HG03066 (cell line): ENCODE measurements around the gene POLD4.
"Not testable (repeated sequence)": the region's sequence is repeated elsewhere in the genome, so short reads cannot be mapped to it uniquely, and the experiment has no call there.

Source experiments
- ATAC-seq: cut with Tn5 transposase; IDR thresholded peaks from one replicate; pipeline ENCODE4 v1.9.1; 2021; ENCODE audit warnings: low read depth; ENCODE audit not compliant: unreplicated experiment

The POLD4 gene

DNA sequence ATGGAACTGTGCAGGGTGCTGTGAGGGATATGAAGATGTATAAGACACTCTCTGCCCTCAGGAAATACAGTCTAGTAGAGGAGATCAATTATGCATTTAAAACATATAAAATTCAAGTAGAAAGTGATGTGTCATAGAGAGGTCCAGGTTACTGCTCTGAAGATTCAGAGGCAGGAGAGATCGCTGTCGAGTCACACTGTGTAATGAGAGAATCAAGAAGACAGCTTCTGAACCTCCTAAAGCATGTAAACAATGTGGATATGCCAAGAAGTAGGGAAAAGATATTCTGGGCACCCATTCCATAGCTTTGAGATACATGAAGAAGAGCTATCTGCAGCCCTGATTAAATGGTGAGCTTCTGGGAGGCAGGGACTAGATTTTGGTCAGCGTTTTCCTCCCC lies 33.3 kb downstream of the POLD4 start:
- no peak for ATAC-seq

DNA sequence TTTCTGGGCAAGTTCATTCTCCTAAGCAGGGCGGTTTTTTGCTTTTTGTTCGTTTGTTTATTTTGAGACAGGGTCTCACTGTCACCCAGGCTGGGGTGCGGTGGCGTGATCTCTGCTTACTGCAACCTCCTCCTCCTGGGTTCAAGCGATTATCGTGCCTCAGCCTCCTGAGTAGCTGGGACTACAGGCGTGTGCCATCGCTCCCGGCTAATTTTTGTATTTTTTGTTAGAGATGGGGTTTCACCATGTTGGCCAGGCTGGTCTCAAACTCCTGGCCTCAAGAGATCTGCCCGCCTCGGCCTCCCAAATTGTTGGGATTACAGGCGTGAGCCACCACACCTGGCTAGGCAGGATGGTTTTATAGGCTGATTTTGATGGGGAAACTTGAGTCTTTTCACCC lies 34.5 kb downstream of the POLD4 start:
- ATAC-seq, result not testable (repeated sequence)

DNA sequence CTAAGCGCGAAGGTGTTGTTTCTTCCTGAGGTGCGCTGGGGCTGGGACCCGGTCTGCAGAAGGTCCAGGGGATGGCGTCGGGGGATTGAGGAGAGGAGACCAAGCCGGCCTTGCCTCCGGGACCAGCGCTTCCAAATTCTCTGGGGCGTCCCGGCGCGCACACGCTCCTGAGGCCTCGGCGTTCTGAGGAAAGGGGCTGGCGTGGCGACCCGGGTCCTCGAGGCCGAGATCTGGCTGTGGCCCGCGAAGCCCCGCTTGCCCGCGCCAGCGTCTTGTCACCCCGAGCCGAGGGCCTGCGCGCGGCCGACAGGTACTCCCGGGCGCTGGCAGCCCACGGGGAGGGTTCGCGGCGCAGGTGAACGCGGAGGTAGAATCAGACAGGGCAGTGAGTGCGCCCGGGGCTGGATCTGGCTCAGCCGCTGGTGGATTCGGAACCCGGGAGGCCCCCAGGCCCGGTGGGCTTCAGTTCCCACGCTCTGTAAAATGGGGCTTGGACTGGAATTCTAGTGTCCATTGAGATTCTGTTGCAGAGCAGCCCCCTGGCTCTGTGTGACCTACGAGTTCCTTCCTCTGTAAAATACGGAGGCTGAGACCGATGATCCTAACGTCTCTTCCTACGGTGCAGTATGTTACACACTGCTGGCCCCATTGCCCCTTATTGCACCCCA lies 35.3 kb downstream of the POLD4 start:
- ATAC-seq, result no peak

DNA sequence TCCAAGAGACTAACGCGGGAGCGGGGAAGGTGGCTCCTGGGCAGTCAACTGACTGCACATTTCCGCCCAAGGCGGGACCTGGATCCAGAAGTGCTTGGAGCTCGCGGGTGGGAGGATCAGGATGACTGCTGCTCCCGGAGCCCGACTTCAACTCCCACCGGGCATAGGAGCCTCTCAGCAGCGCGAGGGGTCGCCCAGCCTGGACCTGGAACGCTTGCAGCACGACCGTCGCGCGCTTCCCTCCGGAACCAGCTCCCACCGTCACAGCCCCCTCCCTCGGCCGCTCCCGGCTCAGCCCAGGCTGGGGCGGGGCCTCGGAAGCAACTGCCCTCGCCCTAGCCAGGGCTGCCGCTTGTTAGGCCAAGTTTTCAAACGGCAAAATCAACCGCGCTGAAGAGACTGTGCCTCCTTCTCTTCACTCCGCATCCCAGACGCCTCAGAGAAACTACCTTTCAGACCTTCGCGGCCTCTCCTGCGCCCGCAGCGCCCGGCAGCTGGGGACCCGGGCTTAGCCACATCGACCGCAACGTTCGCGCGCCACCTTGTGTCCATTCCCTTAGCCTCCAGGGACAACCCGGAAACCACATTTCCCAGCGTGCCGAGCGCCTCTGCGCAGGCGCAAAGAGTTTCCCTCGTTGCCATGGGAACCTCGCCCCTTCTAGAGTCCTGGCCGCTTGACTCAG lies 36.0 kb downstream of the POLD4 start:
- peak; percentile 83 for ATAC-seq

DNA sequence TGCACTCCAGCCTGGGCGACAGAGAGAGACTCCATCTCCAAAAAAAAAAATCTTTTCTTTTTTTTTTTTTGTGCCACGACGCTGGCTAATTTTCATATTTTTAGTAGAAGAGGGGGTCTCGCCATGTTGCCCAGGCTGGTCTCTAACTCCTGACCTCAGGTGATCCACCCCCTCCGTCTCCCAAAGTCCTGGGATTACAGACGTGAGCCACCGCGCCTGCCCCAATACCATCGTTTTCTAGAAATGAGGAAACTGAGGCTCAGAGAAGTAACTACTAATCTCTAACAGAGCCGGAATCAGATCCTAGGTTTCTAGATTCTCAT lies 36.5 kb downstream of the POLD4 start:
- ATAC-seq, result no peak

DNA sequence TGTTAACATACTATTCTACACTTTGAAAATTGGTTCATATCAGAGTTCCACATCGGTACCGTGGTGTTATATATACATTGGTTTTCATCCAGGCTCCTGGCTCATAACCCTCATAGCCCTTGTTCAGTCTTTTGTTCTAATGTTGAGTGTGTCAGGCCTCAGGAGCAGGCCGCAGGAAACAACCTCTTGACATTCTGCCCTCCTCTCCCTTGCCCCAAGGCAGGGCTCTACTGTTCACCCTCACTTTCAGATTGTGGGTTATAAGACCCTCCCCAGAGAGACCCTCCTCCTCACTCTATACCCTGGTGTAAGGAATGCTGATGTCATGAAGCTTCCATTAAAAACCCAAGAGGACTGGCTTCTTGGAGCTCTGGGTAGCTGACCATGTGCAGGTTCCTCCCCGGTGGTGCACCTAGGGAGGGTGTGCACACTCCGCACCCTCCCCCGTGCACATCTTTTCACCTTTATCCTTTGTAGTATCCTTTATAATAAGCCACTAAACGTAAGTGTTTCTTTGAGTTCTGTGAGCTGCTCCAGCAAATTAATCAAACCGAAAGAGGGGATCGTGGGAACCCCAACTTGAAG lies 37.9 kb downstream of the POLD4 start:
- ATAC-seq, result no peak

DNA sequence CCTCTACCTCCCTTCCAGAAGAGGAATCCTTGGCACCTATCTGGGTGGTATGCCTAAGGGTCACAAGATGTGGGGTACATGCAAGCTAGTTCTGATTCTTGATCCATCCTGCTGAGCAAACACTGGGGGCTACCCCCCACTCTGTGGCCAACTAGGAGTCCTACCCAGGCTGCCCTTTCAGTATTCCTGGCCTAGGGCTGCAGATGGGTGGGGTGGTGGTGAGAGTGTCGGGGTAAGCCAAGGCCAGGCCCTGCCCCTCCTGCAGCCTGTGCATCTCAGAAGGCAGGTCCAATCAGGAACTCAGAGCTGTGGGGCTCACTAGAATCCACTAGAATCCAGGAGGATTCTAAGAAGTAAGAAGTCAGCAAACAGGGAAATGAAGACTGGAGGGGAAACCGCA lies 39.1 kb downstream of the POLD4 start:
- no peak for ATAC-seq

DNA sequence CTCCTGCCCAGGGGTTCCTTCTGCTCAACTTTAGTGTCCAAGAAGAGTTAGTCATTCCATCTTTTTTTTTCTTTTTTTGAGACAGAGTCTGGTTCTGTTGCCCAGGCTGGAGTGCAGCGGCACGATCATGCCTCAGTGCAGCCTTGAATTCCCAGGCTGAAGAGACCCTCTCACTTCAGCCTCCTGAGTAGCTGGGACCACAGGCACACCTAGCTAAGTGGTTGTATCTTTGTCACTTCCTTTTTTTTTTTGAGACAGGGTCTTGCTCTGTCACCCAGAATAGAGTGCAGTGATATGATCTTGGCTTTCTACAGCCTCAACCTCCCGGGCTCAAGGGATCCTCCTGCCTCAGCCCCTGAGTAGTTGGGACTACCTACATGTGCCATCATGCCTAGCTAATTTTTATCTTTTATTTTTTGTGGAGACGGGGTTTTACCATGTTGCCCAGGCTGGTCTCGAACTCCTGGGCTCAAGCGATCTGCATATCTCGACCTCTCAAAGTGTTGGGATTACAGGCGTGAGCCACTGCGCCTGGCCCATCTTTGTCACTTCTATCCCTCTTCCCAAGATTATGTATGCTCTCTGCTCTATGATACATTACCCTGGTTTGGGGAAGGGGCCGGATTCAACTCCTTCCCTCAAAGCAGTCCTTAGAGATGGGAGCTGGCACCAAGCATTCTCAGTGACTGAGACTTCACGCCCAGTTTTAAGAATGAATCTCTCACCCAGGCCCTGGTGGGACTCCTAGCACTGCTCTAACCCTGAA lies 40.0 kb downstream of the POLD4 start:
- no peak for ATAC-seq

DNA sequence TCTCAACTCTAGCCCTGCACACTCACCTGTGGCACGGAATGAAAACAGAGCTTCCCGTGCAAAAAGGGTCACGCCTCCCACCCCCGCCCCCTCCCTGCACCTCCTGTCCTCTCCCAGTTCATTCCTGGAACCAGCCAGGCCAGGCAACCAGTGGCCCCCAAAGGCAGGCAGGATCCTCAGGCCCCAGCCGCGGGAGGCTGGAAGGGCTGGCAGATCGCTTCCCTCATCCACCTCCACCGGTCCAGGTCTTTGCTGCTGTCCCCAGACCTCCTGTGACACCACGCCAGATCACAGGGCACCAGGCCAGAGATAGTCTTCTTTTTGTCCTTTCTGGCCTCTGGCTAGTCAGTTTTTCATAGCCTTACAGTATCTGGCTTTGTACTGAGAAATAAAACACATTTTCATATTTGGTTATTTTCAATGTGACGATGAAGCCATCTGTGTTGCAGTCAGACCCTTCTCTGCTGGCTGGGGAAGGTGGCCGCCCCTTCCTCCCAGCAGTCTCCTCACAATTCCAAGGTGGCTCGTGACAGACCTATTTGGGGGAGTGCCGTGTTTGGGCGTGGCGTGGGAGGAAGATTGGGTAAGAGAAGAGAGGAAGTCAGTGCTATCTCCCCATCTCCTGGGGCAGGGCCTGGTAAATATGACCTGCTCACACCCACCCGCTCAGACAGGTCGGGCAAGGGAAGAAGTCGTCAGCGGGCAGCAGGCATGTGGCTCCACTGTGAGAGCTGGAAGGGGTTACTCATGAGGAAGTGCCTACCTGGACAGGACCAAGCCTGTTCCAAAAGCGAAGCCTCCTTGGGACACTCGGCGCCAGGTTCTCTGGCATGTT lies 40.9 kb downstream of the POLD4 start:
- no peak for ATAC-seq

DNA sequence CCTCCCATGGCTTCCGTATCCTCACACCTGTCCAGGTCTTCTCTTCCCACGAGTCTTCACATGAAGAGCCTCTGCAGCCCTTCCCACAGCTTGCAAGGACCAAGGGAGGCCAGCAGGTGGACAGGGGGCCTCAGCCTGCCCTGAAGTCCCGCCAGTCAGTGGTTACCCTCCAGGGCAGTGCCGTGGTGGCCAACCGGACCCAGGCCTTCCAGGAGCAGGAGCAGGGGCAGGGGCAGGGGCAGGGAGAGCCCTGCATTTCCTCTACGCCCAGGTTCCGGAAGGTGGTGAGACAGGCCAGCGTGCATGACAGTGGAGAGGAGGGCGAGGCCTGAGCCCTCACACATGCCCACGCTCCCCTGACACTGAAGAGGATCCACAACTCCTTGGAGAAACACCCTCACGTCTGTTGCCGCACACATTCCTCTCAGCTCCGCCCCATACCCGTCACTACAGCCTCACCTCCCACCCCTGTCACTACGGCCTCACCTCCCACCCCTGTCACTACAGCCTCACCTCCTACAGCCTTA lies 41.7 kb downstream of the POLD4 start:
- no peak for ATAC-seq

DNA sequence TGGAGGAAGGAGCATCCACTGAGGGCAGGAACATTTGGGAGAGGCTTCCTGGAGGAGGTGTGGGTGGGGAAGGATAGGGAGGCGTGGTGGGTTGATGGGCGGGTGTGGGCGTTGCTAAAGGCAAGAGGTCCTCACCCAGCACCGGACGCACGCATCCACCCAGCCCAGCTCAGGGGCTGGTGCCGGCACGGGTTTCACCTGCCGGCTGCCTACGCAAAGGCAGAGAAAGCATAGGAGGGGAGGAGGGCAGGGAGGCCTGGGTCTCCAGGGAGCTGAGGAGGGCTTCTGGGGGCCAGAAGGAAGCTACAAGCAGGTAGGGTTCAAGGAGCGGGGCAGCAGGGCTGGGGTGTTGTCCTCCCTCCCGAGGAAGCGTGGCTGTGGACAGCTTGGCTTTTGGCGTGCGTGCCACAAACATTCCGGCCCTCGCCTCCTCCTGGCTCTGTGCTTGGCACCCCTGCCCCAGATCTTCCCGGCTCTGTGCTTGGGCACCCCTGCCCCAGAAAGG lies 42.2 kb downstream of the POLD4 start:
- no peak for ATAC-seq

DNA sequence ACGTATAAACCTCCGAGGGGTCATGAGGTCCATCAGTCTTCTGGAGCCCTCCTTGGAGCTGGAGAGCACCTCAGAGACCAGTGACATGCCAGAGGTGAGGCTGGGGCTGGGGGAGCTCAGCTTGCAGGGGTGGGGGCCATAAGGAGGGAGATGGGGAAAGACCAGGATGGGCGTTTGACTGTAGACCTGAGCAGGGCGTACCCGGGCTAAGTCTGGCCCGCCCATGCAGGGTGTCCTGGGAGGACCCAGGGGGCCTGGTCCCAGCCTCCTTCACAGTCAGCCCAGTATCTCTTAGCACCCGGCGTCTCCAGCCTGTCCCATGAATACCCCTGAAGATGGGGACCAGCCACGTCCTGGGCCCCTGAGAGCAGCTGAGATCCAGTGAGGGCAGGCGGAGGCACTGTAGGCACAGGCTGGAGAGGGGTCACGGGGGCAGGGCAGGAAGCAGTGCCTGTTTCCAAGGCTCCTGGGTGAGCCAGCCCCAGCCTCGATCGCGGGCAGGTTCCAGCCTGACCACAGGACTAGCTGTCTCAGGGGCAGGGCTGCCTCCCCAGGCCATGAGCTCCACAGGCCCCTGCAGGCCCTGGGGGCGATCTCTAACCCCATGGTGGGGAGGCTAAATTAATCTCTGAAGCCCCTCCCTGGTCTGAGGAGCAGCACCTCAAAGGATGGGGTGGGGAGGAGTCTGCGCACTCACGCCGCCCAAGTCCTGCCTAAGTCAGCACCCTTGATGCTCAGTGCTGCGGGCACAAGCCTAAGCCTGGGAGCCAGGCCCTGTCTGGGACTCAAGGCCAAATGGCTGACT lies 42.9 kb downstream of the POLD4 start:
- ATAC-seq, result no peak

DNA sequence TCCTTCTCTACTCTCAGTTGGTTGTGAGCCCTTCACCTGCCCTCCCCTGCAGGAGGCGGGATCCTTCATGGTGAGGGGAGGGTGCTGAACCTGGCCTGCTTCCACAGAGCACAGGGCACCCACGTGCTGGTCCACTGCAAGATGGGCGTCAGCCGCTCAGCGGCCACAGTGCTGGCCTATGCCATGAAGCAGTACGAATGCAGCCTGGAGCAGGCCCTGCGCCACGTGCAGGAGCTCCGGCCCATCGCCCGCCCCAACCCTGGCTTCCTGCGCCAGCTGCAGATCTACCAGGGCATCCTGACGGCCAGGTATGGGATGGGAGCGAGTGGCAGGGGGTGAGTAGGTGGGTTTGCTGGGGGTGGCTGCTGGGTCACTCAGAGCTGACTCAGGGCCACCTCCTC lies 43.7 kb downstream of the POLD4 start:
- ATAC-seq, result no peak

DNA sequence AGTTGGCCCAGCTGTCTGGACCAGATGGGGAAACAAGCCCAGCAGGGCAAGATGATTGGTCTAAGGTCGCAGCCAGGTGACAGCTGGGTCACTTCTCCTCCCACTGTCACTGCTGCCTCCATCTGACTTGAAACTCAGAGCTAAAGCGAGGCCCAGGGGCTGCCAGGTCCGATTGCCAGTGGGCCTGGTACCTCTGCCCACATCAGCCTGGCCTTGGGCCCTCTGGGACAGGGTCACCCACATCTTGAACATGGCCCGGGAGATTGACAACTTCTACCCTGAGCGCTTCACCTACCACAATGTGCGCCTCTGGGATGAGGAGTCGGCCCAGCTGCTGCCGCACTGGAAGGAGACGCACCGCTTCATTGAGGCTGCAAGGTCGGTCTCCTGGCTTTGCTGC lies 44.2 kb downstream of the POLD4 start:
- no peak for ATAC-seq

DNA sequence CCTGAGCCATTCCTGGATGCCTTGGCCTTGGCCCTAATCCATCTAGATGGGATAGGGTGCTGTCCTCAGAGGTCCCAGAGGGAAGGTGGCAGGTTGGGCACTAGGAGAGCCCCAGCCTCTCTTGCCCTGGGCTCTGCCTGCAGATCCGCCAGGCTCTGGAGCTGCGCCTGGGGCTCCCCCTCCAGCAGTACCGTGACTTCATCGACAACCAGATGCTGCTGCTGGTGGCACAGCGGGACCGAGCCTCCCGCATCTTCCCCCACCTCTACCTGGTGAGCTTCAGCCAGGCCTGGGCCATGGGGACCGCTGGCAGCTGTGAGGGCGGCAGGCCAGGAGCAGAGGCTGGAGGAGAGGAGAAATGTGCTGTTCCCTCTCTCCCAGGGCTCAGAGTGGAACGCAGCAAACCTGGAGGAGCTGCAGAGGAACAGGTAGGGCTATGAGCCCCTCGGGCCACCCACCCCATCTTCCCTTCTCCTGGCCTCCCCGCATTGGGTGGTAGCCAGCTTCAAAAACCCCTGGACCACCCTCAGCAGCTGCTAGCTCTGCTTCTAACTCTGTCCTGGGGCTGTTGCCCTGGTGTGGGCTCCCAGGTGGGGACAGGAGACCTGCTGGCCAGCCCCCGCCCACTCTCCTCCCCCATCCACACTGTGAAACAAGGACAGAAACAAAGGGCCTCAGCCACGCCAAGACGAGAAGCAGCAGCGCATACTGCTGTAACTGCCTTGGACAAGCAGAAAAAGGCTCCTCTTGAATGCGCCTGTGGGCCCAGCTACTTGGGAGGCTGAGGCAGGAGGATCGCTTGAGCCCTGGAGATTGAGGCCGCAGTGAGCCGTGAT lies 45.1 kb downstream of the POLD4 start:
- no peak for ATAC-seq

DNA sequence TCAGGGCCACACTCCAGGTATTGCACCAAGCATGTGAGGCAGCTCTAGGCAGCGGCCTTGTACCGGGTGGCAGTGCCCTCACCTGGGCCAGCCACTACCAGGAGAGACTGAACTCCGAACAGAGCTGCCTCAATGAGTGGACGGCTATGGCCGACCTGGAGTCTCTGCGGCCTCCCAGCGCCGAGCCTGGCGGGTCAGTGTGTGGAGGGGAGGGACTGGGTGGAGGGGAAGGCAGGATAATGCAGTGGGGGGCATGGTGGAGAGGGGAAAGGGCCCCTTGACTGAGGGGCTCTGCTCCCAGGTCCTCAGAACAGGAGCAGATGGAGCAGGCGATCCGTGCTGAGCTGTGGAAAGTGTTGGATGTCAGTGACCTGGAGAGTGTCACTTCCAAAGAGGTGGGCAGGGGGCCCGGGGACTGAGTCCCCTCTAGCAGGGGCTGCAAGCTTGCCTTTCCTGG lies 45.8 kb downstream of the POLD4 start:
- no peak for ATAC-seq

DNA sequence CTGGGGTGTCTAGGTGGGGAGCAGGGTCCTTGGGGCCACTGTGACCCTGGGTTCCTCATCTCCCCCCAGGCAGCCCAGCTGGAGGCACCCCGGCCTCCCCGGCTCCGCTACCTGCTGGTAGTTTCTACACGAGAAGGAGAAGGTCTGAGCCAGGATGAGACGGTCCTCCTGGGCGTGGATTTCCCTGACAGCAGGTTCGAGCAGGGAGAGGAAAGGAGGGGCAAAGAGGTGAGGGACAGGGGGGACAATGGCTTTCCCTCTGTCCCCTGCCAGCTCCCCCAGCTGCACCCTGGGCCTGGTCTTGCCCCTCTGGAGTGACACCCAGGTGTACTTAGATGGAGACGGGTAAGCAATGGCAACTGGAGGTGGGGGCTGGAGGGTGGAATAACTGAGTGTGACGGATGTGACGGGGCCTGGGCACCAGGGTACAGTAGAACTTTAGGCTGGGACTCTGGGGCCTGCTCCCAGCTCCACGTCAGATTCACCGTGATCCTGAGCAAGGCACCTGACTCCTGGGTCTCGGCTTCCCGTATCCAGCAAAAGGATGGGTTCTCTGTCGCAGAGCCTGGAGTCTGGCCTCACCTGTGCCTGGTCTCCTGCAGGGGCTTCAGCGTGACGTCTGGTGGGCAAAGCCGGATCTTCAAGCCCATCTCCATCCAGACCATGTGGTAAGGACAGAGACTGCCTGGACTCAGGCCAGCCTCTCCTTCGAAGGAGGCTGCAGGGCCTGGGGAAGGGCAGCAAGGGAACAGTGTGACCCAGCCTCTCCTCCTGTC lies 46.4 kb downstream of the POLD4 start:
- ATAC-seq, result no peak
